ENCODE results near the gene CD82. TPM values are rescaled to one million over a fixed set of nuclear protein-coding genes. Genes with fewer than 3 reads are reported as not detected.

CD82 gene
- total and polyA plus RNA-seq, 2 of the 13 experiments (the other 11 are each of a cell fraction or from before 2014, with no cell fraction given), result 0.05 TPM; not detected in 1

- TF ChIP-seq USF2 (IDR thresholded peaks at IDR 0.05; ENCODE audit: low read depth, low read length) (no peak), USF2 (CRISPR knock-in tag; IDR thresholded peaks at IDR 0.05; ENCODE audit: borderline replicate concordance) (no peak), PRMT3 (CRISPR knock-in tag; IDR thresholded peaks at IDR 0.05; ENCODE audit: borderline replicate concordance, low read depth) (no peak), ZBTB3 (CRISPR knock-in tag; IDR thresholded peaks at IDR 0.05; ENCODE audit: borderline replicate concordance, low read depth) (no peak)
Measured at GRCh38 chr11:44575288-44575672, 9.8 kb downstream of the CD82 start (continued).

GRCh38 chr11:44575962-44576361 lies 10.5 kb downstream of the CD82 start:
- POLR2A ChIA-PET, result no interaction called here
- Histone ChIP-seq H3K27me3 (ENCODE audit: control insufficient read depth in 1 of 2, insufficient read depth in 2 of 2, low read length in 2 of 2) (peaks cover 1 to 24% of the 10 kb centered on the region in 2 experiments; a peak in 3 of 5 replicates), H3K27ac (ENCODE audit: extremely low read length, insufficient read depth, low read length) (no peak overlapping the region), H3K4me2 (ENCODE audit: low read depth, low read length) (no peak overlapping the region), H3K79me2 (ENCODE audit: insufficient read depth, low read length) (no peaks in the 10 kb centered on the region), H3K36me3 (replicated peaks in 1 of 2; ENCODE audit: control insufficient read depth in 1 of 2, insufficient read depth in 2 of 2, low read length in 2 of 2) (no peaks in the 10 kb centered on the region), H3K4me3 (replicated peaks in 1 of 3; ENCODE audit: insufficient read depth in 1 of 3, low read depth in 2 of 3, low read length in 3 of 3) (no peak overlapping the region), H2AFZ (ENCODE audit: low read length) (no peak overlapping the region), H3K9me3 (ENCODE audit: low read length) (no peaks in the 10 kb centered on the region), H3K4me1 (ENCODE audit: insufficient read depth, low read length) (no peaks in the 10 kb centered on the region), H3K9ac (ENCODE audit: insufficient read depth, low read depth, low read length) (no peak overlapping the region), H4K20me1 (ENCODE audit: insufficient read depth, low read length) (no peaks in the 10 kb centered on the region)
- ATAC-seq (no peak), FAIRE-seq (no peak), DNase-seq (ENCODE audit: low spot score) (no peak)
- 28% methylated on average over 4 of the region's 5 CpGs for WGBS (ENCODE audit: low lambda C conversion rate)
- TF ChIP-seq ZNF570 (CRISPR knock-in tag; IDR thresholded peaks at IDR 0.05; ENCODE audit: borderline replicate concordance), result no peak
- no peak for TF ChIP-seq ZBTB25 (CRISPR knock-in tag; IDR thresholded peaks at IDR 0.05)
- no peak for TF ChIP-seq HMG20A (CRISPR knock-in tag; IDR thresholded peaks at IDR 0.05; ENCODE audit: borderline replicate concordance)
- TF ChIP-seq MTA3 (CRISPR knock-in tag; IDR thresholded peaks at IDR 0.05), result no peak
- no peak for TF ChIP-seq STAT5B (CRISPR knock-in tag; IDR thresholded peaks at IDR 0.05)
- no peak for TF ChIP-seq KDM4B (CRISPR knock-in tag; IDR thresholded peaks at IDR 0.05)
- TF ChIP-seq TARDBP (CRISPR knock-in tag; IDR thresholded peaks at IDR 0.05), result no peak
- no peak for TF ChIP-seq ZNF333 (CRISPR knock-in tag; IDR thresholded peaks at IDR 0.05; ENCODE audit: borderline replicate concordance)
- no TSS peak for BruUV-seq (replicated peaks)
- CTCF ChIA-PET (ENCODE audit: low intra/inter-chr PET ratio, low total read pairs), result no interaction called here
- in situ Hi-C loops (cut with HindIII; ENCODE audit: extremely low pct_ligation_motif_present, low pct_unique_long_range_greater_than_20kb), result no loop called here
- intact Hi-C loops (cut with micrococcal nuclease; ENCODE audit: unreplicated experiment), result no loop called here
